GM12892 (cell line): ENCODE data around the gene HTR2B.

ENCODE experiments used
- POLR2A ChIP-seq: IDR thresholded peaks from 2 replicates; pipeline ENCODE4 v1.6.1; 2011; ENCODE audit warnings: low read depth, low read length, control low read depth
- POLR2AphosphoS5 ChIP-seq: IDR thresholded peaks from 2 replicates; pipeline ENCODE4 v1.6.1; 2011; ENCODE audit warnings: low read depth, low read length, control low read depth

DNA sequence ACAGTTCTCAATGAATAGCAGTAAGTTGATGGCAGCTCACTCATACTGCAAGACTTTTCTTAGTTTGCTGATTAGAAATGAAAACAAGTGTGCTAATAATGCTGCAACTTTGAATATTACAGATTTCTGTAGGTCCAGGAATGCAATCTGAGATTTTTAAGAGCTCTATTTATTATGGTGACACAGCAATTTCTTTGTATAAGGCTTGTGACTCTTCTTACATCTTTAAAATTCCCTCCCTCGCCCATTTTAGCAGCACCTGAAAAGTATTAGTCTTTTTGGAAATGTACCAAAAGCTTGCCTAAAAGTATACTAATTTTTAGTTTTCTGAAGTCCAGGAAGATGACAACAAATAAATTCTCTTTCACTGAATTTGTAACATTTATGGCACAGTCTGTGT is 4.4 kb upstream of the HTR2B start:
- no peak for TF ChIP-seq POLR2AphosphoS5
- TF ChIP-seq POLR2A: no peak
